ENCODE results near the gene KRTAP19-1. TPM values are rescaled to one million over a fixed set of nuclear protein-coding genes. Genes with fewer than 3 reads are reported as not detected.

The KRTAP19-1 gene
- total RNA-seq, 2 experiments from 2014 or later = not detected

DNA sequence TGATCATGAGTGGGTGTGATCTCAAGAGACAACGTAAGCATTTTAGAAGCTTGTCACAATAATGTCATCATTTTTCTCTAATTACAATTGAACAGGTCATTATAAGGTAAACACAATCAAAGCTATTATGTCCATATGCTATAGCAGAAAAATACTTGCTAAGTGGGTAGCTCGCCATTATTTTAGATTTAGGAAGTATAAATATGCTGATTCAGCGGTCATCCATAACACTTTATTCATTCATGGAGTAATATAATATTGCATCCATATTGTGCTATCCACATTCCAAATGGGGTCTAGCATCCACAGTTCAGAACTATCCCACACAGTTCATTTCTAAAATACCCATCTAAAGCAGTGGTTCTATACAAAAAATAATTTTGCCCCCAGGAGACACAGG is 31.7 kb downstream of the KRTAP19-1 start:
- no peak overlapping the region for H3K4me3 Mint-ChIP-seq
- ATAC-seq (ENCODE audit: low read depth) (no peak), DNase-seq (no peak)
- H3K9me3 Mint-ChIP-seq = no peaks in the 10 kb centered on the region
- H3K27me3 Mint-ChIP-seq = peaks cover 2% of the 10 kb centered on the region
- H3K4me1 Mint-ChIP-seq = peaks cover 3% of the 10 kb centered on the region
- POLR2A ChIA-PET = interaction anchor here (0.6 kb wide), 1 partner anchor 102 kb away, joined by 3 read pairs; no protein-coding TSS in a partner anchor
- no peak overlapping the region for H3K27ac Mint-ChIP-seq
- no peaks in the 10 kb centered on the region for H3K36me3 Mint-ChIP-seq

DNA sequence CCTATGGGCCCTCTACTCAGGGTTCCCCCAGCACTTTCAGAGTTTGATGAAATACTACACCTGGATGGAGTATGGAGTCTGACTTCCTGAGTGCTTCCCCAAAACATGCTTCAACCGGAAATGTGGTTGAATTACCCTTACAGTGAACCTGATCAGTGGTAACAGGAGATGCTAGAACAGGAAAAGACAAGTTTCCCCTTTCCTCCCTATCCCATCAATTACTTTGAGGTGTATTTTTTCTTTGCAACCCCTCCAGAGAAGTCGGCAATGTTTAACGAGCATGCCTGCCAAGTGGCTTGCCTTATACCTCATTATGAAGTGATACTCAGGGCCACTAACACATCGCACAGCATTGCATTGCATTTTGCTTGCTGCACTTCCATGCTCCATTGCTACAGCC is 33.1 kb downstream of the KRTAP19-1 start:
- Mint-ChIP-seq H3K36me3 (no peaks in the 10 kb centered on the region), H3K4me3 (no peak overlapping the region), H3K27me3 (no peaks in the 10 kb centered on the region), H3K27ac (no peak overlapping the region), H3K9me3 (no peaks in the 10 kb centered on the region), H3K4me1 (peaks cover 3% of the 10 kb centered on the region)
- no peak for ATAC-seq (ENCODE audit: low read depth)
- no peak for DNase-seq
- POLR2A ChIA-PET = no interaction called here

GRCh38 chr21:30444204-30444603 is 36.0 kb downstream of the KRTAP19-1 start:
- ATAC-seq (ENCODE audit: low read depth) (no peak), DNase-seq (no peak)
- POLR2A ChIA-PET = no interaction called here
- Mint-ChIP-seq H3K27ac (no peak overlapping the region), H3K4me3 (no peak overlapping the region), H3K36me3 (no peaks in the 10 kb centered on the region), H3K4me1 (peaks cover 3% of the 10 kb centered on the region), H3K27me3 (no peaks in the 10 kb centered on the region), H3K9me3 (no peaks in the 10 kb centered on the region)

DNA sequence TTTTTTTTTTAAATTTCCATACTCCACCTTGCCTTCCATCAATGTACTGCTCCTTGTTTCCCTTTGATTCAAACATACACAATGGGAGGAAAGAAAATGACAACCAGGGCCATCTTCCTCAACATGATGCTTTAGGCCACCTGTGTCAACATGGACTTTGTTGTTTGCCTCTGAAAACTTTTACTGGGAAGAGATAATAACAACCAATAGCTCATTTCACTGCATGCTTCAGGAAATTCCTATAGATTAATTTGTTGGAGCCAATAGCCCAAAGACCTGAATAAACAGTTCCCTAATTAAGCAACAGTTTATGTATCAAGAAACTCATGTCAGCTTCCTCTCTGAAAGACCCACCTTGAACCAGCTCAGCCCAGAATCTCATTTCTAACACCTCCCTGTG is 36.9 kb downstream of the KRTAP19-1 start:
- H3K36me3 Mint-ChIP-seq = no peaks in the 10 kb centered on the region
- DNase-seq (no peak), ATAC-seq (ENCODE audit: low read depth) (no peak)
- POLR2A ChIA-PET = no interaction called here
- H3K27me3 Mint-ChIP-seq = no peaks in the 10 kb centered on the region
- no peak overlapping the region for H3K4me3 Mint-ChIP-seq
- no peaks in the 10 kb centered on the region for H3K9me3 Mint-ChIP-seq
- no peak overlapping the region for H3K27ac Mint-ChIP-seq
- peaks cover 3% of the 10 kb centered on the region for H3K4me1 Mint-ChIP-seq

GRCh38 chr21:30439975-30440374 is 40.2 kb downstream of the KRTAP19-1 start, which contains the start of gene KRTAP15-1:
KRTAP15-1 (plus strand) TSS chr21:30440275; CDS start chr21:30440328, 53 bp downstream.
- H3K9me3 Mint-ChIP-seq = no peaks in the 10 kb centered on the region
- POLR2A ChIA-PET = no interaction called here
- no peak within 1 kb of the TSS for H3K4me3 Mint-ChIP-seq
- H3K4me1 Mint-ChIP-seq = no peaks in the 10 kb centered on the region
- H3K27ac Mint-ChIP-seq = no peak within 1 kb of the TSS
- DNase-seq = no peak
- no peak for ATAC-seq (ENCODE audit: low read depth)
- H3K36me3 Mint-ChIP-seq = no peaks in the 10 kb centered on the region
- no peaks in the 10 kb centered on the region for H3K27me3 Mint-ChIP-seq

DNA sequence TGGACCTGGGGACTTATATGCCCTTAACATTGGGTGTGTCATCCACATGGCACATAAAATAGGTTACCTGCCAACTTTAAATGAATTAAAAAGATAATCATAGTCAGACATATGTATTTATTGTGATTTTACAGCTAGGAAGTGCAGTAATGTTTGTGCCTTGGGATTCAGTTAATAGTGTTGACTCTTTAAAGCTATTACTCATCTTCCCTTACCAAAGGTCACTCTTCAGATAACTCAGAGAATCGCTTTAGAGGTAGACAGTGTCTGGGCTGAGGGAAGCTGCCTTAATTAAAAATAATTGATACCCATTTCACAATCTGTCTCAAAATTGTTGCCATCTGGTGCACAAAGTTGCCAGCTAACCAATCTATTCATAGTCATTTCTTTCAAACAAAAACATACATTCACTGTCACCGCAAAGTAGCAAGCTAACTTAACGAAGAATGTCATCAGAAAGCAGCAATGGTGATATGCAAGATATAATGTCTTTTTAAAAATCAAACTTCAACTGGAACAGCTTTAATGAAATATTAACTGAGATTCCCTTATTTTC is 43.1 kb downstream of the KRTAP19-1 start:
- Mint-ChIP-seq H3K9me3 (no peaks in the 10 kb centered on the region), H3K27ac (no peak overlapping the region), H3K4me3 (no peak overlapping the region), H3K27me3 (peaks cover 4% of the 10 kb centered on the region), H3K36me3 (no peaks in the 10 kb centered on the region), H3K4me1 (no peaks in the 10 kb centered on the region)
- ATAC-seq (ENCODE audit: low read depth) = no peak
- POLR2A ChIA-PET = no interaction called here
- no peak for DNase-seq

DNA sequence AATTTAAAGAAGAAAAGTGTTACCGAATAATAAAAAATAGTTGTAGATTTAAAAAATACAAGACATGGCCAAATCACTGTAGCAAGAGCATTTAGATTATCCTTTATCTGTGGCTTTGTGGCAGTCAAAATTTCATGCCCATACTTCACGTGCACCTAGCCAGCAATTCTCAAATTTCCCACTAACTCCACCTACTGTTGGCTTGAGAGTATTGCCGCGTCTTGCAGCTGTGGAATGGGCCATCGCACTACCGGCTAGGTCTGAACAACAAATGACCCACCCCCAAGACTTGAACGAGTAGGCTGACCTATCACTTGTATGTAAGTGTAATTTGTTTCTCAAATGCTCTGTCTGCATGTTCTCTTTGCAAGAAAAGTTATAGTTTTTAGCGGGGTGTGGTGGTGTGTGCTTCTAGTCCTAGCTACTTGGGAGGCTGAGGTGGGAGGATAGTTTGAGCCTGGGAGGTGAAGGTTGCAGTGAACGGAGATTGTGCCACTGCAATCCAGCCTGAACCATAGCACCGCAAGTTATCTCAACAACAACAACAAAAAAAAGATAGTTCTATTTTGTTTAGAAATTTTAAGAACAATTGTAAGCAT is 46.0 kb downstream of the KRTAP19-1 start:
- DNase-seq = no peak
- H3K4me1 Mint-ChIP-seq = no peaks in the 10 kb centered on the region
- no peak overlapping the region for H3K4me3 Mint-ChIP-seq
- no peaks in the 10 kb centered on the region for H3K36me3 Mint-ChIP-seq
- peaks cover 4% of the 10 kb centered on the region for H3K27me3 Mint-ChIP-seq
- POLR2A ChIA-PET = no interaction called here
- no peaks in the 10 kb centered on the region for H3K9me3 Mint-ChIP-seq
- peak; percentile 47 for ATAC-seq (ENCODE audit: low read depth)
- H3K27ac Mint-ChIP-seq = no peak overlapping the region

GRCh38 chr21:30430170-30430655 is 50.0 kb downstream of the KRTAP19-1 start, which contains the start of gene KRTAP13-4:
KRTAP13-4 (plus strand) TSS chr21:30430220; CDS start chr21:30430276, 56 bp downstream.
- ATAC-seq (ENCODE audit: low read depth) (no peak), DNase-seq (no peak)
- Mint-ChIP-seq H3K27me3 (peaks cover 4% of the 10 kb centered on the region), H3K27ac (no peak within 1 kb of the TSS), H3K36me3 (no peaks in the 10 kb centered on the region), H3K4me3 (no peak within 1 kb of the TSS), H3K9me3 (no peaks in the 10 kb centered on the region), H3K4me1 (no peaks in the 10 kb centered on the region)
- POLR2A ChIA-PET = no interaction called here

Other genes with a start within 250 kb of the KRTAP19-1 start
- gene KRTAP24-1, start 197.4 kb downstream of the KRTAP19-1 start, total RNA-seq = not detected
- gene KRTAP25-1, start 190.9 kb downstream of the KRTAP19-1 start, total RNA-seq = not detected
- gene KRTAP26-1, start 160.1 kb downstream of the KRTAP19-1 start, total RNA-seq = not detected
- not detected for gene KRTAP27-1, start 142.7 kb downstream of the KRTAP19-1 start, total RNA-seq
- gene KRTAP23-1, start 131.8 kb downstream of the KRTAP19-1 start, total RNA-seq = not detected
- gene KRTAP13-2, start 108.1 kb downstream of the KRTAP19-1 start, total RNA-seq = not detected
- gene KRTAP13-1, start 84.3 kb downstream of the KRTAP19-1 start, total RNA-seq = not detected
- not detected for gene KRTAP13-3, start 54.4 kb downstream of the KRTAP19-1 start, total RNA-seq
- gene KRTAP13-4, start 50.1 kb downstream of the KRTAP19-1 start, total RNA-seq = not detected
- not detected for gene KRTAP15-1, start 40.1 kb downstream of the KRTAP19-1 start, total RNA-seq
- not detected for gene KRTAP19-2, start 7.1 kb upstream of the KRTAP19-1 start, total RNA-seq
- gene KRTAP19-3, start 11.6 kb upstream of the KRTAP19-1 start, total RNA-seq = not detected
- not detected for gene KRTAP19-4, start 16.8 kb upstream of the KRTAP19-1 start, total RNA-seq
- gene KRTAP19-5, start 21.8 kb upstream of the KRTAP19-1 start, total RNA-seq = not detected
- not detected for gene KRTAP19-6, start 61.5 kb upstream of the KRTAP19-1 start, total RNA-seq
- not detected for gene KRTAP19-7, start 80.9 kb upstream of the KRTAP19-1 start, total RNA-seq
- not detected for gene KRTAP22-2, start 110.0 kb upstream of the KRTAP19-1 start, total RNA-seq
- gene KRTAP6-3, start 112.1 kb upstream of the KRTAP19-1 start, total RNA-seq = not detected
- gene KRTAP6-2, start 118.5 kb upstream of the KRTAP19-1 start, total RNA-seq = not detected
- not detected for gene KRTAP22-1, start 120.7 kb upstream of the KRTAP19-1 start, total RNA-seq
- not detected for gene KRTAP6-1, start 133.6 kb upstream of the KRTAP19-1 start, total RNA-seq
- not detected for gene KRTAP20-1, start 136.1 kb upstream of the KRTAP19-1 start, total RNA-seq
- not detected for gene KRTAP20-4, start 140.3 kb upstream of the KRTAP19-1 start, total RNA-seq
- gene KRTAP20-2, start 154.8 kb upstream of the KRTAP19-1 start, total RNA-seq = not detected
- gene KRTAP20-3, start 162.5 kb upstream of the KRTAP19-1 start, total RNA-seq = not detected
- not detected for gene KRTAP21-3, start 238.4 kb upstream of the KRTAP19-1 start, total RNA-seq